ENCODE results near the gene DNMT3B.

DNA sequence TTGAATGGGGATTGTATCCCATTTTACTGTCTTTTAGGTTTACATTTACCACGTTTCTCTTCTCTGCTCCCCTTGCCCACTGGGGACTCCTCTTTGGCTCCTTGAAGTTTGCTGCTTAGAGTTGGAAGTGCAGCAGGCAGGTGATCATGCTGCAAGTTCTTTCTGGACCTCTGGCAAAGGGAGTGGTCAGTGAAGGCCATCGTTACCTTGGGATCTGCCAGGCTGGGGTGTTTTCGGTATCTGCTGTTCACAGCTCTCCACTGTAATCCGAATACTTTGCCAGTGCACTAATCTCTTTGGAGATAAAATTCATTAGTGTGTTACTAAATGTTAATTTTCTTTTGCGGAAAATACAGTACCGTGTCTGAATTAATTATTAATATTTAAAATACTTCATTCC is 87.4 kb downstream of the DNMT3B start:
- TF ChIP-seq POLR2A (IDR thresholded peaks at IDR 0.05): no peak
- TF ChIP-seq, protein P1, sequence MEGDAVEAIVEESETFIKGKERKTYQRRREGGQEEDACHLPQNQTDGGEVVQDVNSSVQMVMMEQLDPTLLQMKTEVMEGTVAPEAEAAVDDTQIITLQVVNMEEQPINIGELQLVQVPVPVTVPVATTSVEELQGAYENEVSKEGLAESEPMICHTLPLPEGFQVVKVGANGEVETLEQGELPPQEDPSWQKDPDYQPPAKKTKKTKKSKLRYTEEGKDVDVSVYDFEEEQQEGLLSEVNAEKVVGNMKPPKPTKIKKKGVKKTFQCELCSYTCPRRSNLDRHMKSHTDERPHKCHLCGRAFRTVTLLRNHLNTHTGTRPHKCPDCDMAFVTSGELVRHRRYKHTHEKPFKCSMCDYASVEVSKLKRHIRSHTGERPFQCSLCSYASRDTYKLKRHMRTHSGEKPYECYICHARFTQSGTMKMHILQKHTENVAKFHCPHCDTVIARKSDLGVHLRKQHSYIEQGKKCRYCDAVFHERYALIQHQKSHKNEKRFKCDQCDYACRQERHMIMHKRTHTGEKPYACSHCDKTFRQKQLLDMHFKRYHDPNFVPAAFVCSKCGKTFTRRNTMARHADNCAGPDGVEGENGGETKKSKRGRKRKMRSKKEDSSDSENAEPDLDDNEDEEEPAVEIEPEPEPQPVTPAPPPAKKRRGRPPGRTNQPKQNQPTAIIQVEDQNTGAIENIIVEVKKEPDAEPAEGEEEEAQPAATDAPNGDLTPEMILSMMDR (IDR thresholded peaks at IDR 0.05): no peak

All from thyroid gland (tissue), 4 donors.